Measurements from ENCODE around the gene OCA2.
A peak's percentile ranks its signal among the peaks of the same experiment; 100 is the strongest.

Gene OCA2

DNA sequence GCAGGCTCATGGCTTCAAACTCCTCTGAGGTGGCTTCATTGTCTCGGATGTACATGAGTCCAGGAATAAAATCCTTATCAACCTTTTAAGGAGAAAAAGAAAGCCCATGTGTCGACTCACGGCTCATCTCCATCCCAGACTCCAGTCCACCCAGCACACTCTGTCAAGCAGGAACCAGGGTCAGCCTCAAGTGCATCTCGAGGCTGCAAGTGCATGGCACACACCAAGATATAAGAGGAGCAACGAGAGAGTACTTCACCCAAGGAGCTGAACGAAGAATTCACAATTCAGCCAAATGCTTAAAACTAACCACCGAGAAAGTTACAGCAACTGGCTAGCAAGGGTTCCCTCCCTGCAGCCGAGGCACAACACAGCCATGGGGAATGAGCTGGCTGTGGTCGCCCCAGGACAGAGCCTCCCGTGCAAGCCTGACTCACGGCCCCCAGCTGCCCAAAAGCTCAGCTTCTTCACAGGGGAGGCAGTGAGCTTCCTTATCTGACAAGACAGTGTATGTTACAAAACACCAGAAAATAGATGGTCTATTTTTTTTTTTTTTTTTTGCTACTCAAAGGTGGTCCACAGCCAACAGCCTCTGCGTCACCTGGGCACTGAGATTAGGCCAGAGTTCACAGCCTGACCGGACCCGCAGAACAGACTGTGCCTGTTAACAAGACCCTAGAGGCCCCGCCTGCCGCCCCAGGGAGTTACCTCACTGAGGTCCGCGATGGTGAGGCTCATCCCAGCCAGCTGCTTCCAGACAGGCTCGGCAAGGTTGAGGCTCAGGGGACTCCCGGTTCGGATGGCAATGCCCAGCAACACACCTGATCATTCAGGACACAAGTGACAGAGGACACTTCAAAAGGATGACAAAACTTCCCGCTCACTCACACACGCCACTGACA lies 15.9 kb upstream of the OCA2 start:
- Histone ChIP-seq H3K9me3 (ENCODE audit: control insufficient read depth, insufficient read depth, low read length) (no peaks in the 10 kb centered on the region), H3K36me3 (ENCODE audit: insufficient read depth, low read length) (peaks cover 11% of the 10 kb centered on the region), H3K9ac (ENCODE audit: low read depth, low read length) (no peak overlapping the region), H3K4me1 (ENCODE audit: insufficient read depth, low read length) (no peaks in the 10 kb centered on the region)

DNA sequence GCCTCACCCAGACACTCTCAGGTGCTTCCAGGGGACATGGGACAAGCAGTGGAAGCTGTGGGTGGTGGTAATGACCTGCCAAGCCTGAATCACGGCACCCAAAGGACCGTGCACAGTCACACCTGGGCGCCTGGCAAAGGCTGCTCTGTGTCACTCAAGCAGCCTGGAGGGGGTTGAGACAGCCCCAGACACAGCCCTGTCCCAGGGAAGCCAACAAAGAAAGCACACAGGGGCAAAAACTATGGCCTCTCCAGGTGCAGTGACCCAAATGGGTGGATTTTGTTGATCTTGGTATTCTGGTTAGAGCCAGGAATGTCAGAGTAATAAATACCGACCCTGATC lies 15.0 kb upstream of the OCA2 start:
- H3K9me3 ChIP-seq (ENCODE audit: control insufficient read depth, insufficient read depth, low read length): no peaks in the 10 kb centered on the region
- H3K9ac ChIP-seq (ENCODE audit: low read depth, low read length): no peak overlapping the region
- H3K36me3 ChIP-seq (ENCODE audit: insufficient read depth, low read length): peaks cover 11% of the 10 kb centered on the region
- no peaks in the 10 kb centered on the region for H3K4me1 ChIP-seq (ENCODE audit: insufficient read depth, low read length)

DNA sequence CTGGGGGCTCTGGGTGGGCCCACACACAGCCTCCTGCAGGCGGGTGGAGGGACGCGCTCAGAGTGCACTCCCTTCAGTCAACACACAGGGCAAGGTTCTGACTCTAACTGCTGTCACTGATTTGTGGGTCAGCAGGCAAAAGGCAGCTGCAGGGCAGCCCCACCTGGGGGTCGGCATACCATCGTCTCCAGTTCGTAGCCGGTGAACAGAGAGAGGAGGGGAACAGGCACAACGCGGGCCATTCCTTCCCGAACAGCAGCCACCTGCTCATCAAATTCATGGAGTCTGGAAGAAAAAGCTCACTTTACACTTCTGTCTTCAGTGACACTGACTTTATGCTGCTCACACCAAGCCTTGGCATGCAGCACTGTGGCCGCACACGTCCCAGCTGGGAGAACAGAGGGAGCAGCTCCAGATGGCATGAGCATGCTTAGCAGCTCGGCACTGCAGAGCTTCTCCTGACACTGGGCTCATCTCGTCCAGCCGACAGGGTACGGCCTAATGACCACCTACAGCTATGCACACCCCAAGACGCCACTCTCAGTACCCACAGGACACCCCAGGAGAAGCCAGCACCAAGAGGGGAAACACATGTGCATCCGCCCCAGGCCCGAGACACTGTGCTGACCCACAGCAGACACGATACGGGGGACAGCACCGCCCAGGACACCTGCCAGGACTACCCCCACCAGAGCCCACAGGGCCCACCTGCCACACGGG lies 14.4 kb upstream of the OCA2 start:
- Histone ChIP-seq H3K9me3 (ENCODE audit: control insufficient read depth, insufficient read depth, low read length) (no peaks in the 10 kb centered on the region), H3K4me1 (ENCODE audit: insufficient read depth, low read length) (no peaks in the 10 kb centered on the region), H3K36me3 (ENCODE audit: insufficient read depth, low read length) (peaks cover 11% of the 10 kb centered on the region), H3K9ac (ENCODE audit: low read depth, low read length) (no peak overlapping the region)

- H3K9me3 ChIP-seq (ENCODE audit: control insufficient read depth, insufficient read depth, low read length): no peaks in the 10 kb centered on the region
Observed at GRCh38 chr15:28112962-28113361, 13.8 kb upstream of the OCA2 start.

GRCh38 chr15:28112101-28112760 lies 13.1 kb upstream of the OCA2 start:
- H3K36me3 ChIP-seq (ENCODE audit: insufficient read depth, low read length): peaks cover 11% of the 10 kb centered on the region
- no peak overlapping the region for H3K9ac ChIP-seq (ENCODE audit: low read depth, low read length)
- H3K9me3 ChIP-seq (ENCODE audit: control insufficient read depth, insufficient read depth, low read length): no peaks in the 10 kb centered on the region
- H3K4me1 ChIP-seq (ENCODE audit: insufficient read depth, low read length): no peaks in the 10 kb centered on the region

More at GRCh38 chr15:28112962-28113361, 13.8 kb upstream of the OCA2 start:
- Histone ChIP-seq H3K9ac (ENCODE audit: low read depth, low read length) (no peak overlapping the region), H3K4me1 (ENCODE audit: insufficient read depth, low read length) (no peaks in the 10 kb centered on the region), H3K36me3 (ENCODE audit: insufficient read depth, low read length) (peaks cover 11% of the 10 kb centered on the region)

DNA sequence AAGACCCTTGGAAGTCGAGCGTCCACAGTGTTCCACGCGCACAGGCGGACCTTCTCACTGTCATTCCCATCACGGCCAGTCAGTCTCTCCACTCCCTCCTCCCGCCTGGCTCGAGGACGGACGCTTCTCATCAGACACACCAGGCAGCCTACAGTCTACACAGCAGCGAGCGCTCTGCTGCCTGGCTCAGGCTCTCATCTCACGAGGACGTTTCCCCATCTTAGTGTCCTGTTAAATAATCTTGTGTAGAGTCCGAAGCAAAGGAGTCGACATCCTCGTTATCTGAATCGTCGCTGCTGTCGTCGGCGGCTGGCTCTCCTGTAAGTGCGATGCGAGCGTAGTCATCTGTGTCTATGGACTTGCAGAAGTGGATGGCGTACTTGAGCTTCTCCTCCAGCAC lies 12.4 kb upstream of the OCA2 start:
- H3K4me1 ChIP-seq (ENCODE audit: insufficient read depth, low read length): no peaks in the 10 kb centered on the region
- H3K36me3 ChIP-seq (ENCODE audit: insufficient read depth, low read length): peaks cover 11% of the 10 kb centered on the region
- no peaks in the 10 kb centered on the region for H3K9me3 ChIP-seq (ENCODE audit: control insufficient read depth, insufficient read depth, low read length)

GRCh38 chr15:28110481-28110881 lies 11.4 kb upstream of the OCA2 start:
- Histone ChIP-seq H3K36me3 (ENCODE audit: insufficient read depth, low read length) (peaks cover 11% of the 10 kb centered on the region; the same call in 1 of the 2 replicates), H3K4me1 (ENCODE audit: insufficient read depth, low read length) (no peaks in the 10 kb centered on the region), H3K9me3 (ENCODE audit: control insufficient read depth, insufficient read depth, low read length) (no peaks in the 10 kb centered on the region), H3K9ac (ENCODE audit: low read depth, low read length) (no peak overlapping the region)

More for the DNA sequence above, 12.4 kb upstream of the OCA2 start:
- H3K9ac ChIP-seq (ENCODE audit: low read depth, low read length): no peak overlapping the region

DNA sequence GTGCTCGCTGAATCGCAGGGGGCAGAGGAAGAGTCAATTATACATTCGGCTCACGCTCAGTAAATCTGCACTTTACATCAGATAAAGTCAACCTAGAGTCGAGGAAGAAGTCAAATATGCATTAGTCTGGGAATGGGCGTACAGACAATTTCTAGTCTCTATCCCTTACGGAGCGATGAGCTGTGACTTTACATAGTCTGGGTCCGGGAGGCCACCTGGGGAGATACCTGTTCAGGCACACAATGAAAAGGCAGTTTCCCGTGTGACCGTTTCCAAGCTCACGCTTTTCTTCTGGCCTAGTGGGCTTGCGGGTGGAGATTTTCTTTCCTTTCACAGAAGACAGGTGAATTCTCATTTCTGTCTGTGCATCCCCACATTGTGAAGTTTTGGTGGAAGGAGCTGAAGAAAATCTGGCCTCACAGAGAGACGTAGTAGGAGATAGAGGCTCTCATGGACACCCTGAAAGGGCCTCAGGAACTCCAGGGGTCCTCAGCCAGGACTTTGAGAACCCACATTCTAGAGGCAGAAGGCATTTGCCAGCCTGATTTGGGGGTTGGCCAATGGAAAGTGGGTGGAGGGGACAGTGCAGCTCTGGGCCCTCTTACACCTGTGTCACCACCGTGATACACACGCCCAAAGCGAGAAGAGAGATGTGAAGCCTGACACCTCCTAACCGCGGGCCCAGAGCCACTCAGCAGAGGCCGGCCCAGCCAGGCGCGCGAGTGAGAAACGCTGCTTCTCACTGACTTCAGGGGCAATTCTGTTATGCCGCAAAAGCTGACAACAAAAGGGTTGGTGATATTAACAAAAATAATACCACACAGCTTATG lies 10.7 kb upstream of the OCA2 start:
- H3K9ac ChIP-seq (ENCODE audit: low read depth, low read length): no peak overlapping the region
- H3K9me3 ChIP-seq (ENCODE audit: control insufficient read depth, insufficient read depth, low read length): no peaks in the 10 kb centered on the region

DNA sequence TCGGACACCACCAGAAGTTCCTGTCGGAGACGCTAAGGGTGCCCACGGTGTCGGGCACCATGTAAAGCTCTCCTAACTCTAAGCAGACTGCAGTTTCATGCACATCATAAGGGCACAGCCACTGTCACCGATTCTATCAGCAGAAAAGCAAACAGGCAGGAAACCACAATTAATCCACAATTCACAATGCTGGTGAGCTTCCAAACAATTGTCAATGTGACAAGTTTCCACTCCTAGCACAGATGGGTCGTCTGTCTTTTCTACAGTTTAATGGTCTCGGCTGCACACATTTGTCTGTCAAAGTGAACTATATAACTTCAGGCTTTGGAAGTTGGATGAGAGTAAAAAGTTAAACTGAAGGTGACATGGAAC lies 8.8 kb upstream of the OCA2 start:
- peak overlapping the region; percentile 79; the same call in 1 of the 2 replicates for H3K9ac ChIP-seq (ENCODE audit: low read depth, low read length)

More for the DNA sequence above, 10.7 kb upstream of the OCA2 start:
- Histone ChIP-seq H3K36me3 (ENCODE audit: insufficient read depth, low read length) (peaks cover 11% of the 10 kb centered on the region; the same call in 1 of the 2 replicates), H3K4me1 (ENCODE audit: insufficient read depth, low read length) (no peaks in the 10 kb centered on the region)

GRCh38 chr15:28107111-28107903 lies 8.2 kb upstream of the OCA2 start:
- Histone ChIP-seq H3K9ac (ENCODE audit: low read depth, low read length) (peak overlapping the region; percentile 79), H3K4me1 (ENCODE audit: insufficient read depth, low read length) (no peaks in the 10 kb centered on the region), H3K36me3 (ENCODE audit: insufficient read depth, low read length) (peaks cover 5% of the 10 kb centered on the region; the same call in 1 of the 2 replicates), H3K9me3 (ENCODE audit: control insufficient read depth, insufficient read depth, low read length) (no peaks in the 10 kb centered on the region)

More for the DNA sequence above, 8.8 kb upstream of the OCA2 start:
- H3K9me3 ChIP-seq (ENCODE audit: control insufficient read depth, insufficient read depth, low read length): no peaks in the 10 kb centered on the region
- no peaks in the 10 kb centered on the region for H3K4me1 ChIP-seq (ENCODE audit: insufficient read depth, low read length)
- H3K36me3 ChIP-seq (ENCODE audit: insufficient read depth, low read length): peaks cover 5% of the 10 kb centered on the region; the same call in 1 of the 2 replicates

GRCh38 chr15:28106294-28107110 lies 7.4 kb upstream of the OCA2 start:
- H3K9ac ChIP-seq (ENCODE audit: low read depth, low read length): peak overlapping the region; percentile 79
- H3K9me3 ChIP-seq (ENCODE audit: control insufficient read depth, insufficient read depth, low read length): no peaks in the 10 kb centered on the region
- H3K4me1 ChIP-seq (ENCODE audit: insufficient read depth, low read length): no peaks in the 10 kb centered on the region
- peaks cover under 1% of the 10 kb centered on the region; the same call in 1 of the 2 replicates for H3K36me3 ChIP-seq (ENCODE audit: insufficient read depth, low read length)

GRCh38 chr15:28105793-28106192 lies 6.7 kb upstream of the OCA2 start:
- Histone ChIP-seq H3K9ac (ENCODE audit: low read depth, low read length) (no peak overlapping the region), H3K4me1 (ENCODE audit: insufficient read depth, low read length) (no peaks in the 10 kb centered on the region), H3K9me3 (ENCODE audit: control insufficient read depth, insufficient read depth, low read length) (no peaks in the 10 kb centered on the region), H3K36me3 (ENCODE audit: insufficient read depth, low read length) (no peaks in the 10 kb centered on the region)

All from ES-I3 (cell line).